ENCODE results near the gene SV2C.

DNA sequence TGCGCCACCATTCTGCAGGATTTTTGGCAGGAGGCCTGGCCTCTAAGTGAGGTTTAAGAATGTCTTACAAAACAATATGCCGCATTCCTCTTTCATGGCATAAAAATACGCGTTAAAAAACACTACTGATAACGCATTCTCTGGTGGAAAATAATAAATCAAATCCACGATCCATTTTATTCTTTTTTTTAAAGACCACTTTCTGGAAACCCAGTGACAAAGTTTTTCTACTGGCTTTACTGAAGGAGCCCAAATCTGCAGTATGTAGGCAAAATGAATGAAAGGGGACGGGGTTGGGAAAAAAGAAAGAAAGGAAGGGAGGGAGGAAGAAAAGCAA, 2.0 kb downstream of the SV2C start:
- TF ChIP-seq, protein P1, sequence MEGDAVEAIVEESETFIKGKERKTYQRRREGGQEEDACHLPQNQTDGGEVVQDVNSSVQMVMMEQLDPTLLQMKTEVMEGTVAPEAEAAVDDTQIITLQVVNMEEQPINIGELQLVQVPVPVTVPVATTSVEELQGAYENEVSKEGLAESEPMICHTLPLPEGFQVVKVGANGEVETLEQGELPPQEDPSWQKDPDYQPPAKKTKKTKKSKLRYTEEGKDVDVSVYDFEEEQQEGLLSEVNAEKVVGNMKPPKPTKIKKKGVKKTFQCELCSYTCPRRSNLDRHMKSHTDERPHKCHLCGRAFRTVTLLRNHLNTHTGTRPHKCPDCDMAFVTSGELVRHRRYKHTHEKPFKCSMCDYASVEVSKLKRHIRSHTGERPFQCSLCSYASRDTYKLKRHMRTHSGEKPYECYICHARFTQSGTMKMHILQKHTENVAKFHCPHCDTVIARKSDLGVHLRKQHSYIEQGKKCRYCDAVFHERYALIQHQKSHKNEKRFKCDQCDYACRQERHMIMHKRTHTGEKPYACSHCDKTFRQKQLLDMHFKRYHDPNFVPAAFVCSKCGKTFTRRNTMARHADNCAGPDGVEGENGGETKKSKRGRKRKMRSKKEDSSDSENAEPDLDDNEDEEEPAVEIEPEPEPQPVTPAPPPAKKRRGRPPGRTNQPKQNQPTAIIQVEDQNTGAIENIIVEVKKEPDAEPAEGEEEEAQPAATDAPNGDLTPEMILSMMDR (IDR thresholded peaks at IDR 0.05), result no peak
- TF ChIP-seq JAZF1 (CRISPR knock-in tag; IDR thresholded peaks at IDR 0.05), result no peak
- TF ChIP-seq, protein P2, sequence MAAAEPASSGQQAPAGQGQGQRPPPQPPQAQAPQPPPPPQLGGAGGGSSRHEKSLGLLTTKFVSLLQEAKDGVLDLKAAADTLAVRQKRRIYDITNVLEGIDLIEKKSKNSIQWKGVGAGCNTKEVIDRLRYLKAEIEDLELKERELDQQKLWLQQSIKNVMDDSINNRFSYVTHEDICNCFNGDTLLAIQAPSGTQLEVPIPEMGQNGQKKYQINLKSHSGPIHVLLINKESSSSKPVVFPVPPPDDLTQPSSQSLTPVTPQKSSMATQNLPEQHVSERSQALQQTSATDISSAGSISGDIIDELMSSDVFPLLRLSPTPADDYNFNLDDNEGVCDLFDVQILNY (CRISPR knock-in tag; IDR thresholded peaks at IDR 0.05), result no peak
- no peak for TF ChIP-seq RELA (CRISPR knock-in tag; IDR thresholded peaks at IDR 0.05; ENCODE audit: borderline replicate concordance)
- TF ChIP-seq, protein P3, sequence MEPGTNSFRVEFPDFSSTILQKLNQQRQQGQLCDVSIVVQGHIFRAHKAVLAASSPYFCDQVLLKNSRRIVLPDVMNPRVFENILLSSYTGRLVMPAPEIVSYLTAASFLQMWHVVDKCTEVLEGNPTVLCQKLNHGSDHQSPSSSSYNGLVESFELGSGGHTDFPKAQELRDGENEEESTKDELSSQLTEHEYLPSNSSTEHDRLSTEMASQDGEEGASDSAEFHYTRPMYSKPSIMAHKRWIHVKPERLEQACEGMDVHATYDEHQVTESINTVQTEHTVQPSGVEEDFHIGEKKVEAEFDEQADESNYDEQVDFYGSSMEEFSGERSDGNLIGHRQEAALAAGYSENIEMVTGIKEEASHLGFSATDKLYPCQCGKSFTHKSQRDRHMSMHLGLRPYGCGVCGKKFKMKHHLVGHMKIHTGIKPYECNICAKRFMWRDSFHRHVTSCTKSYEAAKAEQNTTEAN (CRISPR knock-in tag; IDR thresholded peaks at IDR 0.05), result no peak
- no peak for TF ChIP-seq HMGA2 (CRISPR knock-in tag; IDR thresholded peaks at IDR 0.05)
- TF ChIP-seq E2F1 (CRISPR knock-in tag; IDR thresholded peaks at IDR 0.05), result no peak
